HG03103 (cell line): Measurements from ENCODE around the gene TMEM59.

Experiments used
- ATAC-seq: cut with Tn5 transposase; IDR thresholded peaks from one replicate; pipeline ENCODE4 v1.9.1; 2021; ENCODE audit warnings: low read depth; ENCODE audit not compliant: unreplicated experiment

The TMEM59 gene

GRCh38 chr1:53992085-53992874 lies 60.7 kb downstream of the TMEM59 start:
- no peak for ATAC-seq

GRCh38 chr1:53987880-53988279 lies 65.1 kb downstream of the TMEM59 start:
- no peak for ATAC-seq

DNA sequence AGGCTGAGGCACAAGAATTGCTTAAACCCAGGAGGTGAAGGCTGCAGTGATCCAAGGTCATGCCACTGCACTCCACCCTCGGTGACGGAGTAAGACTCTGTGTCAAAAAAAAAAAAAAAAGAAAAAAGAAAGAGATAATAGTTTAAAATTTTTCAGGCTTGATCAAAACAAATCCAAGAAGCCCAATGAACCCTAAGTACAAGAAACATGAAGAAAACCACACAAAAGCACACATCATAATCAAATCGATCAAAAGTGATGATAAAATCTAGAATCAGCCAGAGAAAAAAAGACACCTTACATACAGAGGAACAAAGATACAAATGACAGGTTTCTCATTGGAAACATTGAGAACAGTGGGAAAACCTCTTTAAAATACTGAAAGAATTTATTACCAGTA lies 66.5 kb downstream of the TMEM59 start:
- no peak for ATAC-seq

- no peak for ATAC-seq
These were observed 68.3 kb downstream of the TMEM59 start for GRCh38 chr1:53984726-53985125.

DNA sequence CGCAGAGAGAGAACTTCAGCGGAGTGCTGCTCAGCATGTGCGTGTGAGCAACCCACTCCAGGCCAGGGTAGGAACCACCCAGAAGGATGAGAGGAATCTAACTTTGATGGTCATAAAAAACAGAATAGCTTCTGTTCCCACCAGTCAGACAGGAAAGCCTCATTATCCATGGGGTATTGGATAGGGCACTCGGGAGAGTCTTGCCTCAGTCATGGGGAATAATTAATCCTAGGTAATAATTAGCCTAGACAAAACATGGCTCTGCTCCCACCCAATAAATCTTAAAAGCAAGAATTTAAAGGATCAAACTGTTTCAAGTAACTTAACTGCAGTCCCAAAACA lies 70.3 kb downstream of the TMEM59 start:
- ATAC-seq: no peak

- ATAC-seq: no peak
These were observed 70.8 kb downstream of the TMEM59 start for GRCh38 chr1:53982034-53982762.

DNA sequence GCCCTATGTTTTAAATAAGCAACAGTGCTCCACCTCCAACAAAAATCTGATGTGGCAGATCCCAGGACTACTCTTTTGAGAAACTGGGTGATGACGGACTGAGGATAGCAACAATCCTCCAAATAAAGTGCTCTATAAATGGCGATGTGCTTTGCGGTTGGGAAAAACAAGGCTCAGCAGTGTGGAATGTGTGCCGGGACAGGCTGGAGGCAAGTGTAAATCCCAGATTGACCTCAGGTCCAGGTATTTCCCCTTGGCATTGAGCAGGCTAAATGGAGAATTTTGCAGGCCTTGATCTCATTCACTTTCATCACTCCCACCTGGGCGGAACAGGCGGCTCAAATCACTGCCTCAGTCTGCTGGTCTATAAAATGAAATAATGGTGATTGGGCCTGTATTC lies 71.8 kb downstream of the TMEM59 start:
- no peak for ATAC-seq

DNA sequence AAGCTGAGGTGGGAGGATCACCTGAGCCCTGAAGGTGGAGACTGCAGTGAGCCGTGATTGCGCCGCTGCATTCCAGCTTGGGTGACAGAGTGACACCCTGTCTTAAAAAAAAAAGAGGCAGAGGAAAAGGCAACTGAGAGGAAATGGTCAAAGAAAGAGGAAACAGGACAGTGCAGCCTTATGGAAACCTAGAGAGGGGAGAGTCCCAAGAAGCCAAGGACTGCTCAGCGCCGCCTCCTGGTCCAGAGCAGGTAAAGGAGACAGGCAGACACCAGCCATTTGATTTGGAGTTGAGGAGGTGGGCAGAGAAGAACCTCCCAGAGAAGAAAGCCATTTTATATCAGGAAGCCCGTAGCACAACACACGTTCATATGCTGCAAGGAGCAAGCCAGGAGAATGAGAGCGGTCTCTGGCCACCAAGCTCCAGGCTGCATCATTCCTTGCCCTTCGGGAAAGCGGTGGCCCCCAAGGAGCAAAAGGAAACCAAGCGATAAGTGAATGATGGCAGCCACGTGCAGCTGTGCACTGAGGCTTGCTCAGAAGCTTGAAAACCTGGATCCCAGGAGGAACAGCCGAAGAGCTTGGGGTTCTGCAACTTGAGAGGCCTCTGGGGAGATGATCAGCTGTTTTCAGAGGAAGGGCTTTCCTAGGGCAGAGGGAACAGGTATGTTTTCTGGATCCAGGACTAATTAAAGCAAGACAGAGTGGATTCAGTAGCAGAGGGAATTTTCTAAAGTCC lies 73.1 kb downstream of the TMEM59 start:
- no peak for ATAC-seq
